PC-3 (cell line): Measurements from ENCODE around the gene GPX5.

Experiments
- EZH2 ChIP-seq: fragments of 300-600 bp; sonication (generic); IDR thresholded peaks from one replicate; pipeline ENCODE4 v1.6.1; 2017; ENCODE audit warnings: antibody characterized with exemption, mild to moderate bottlenecking, low read length; ENCODE audit not compliant: unreplicated experiment
- EZH2phosphoT487 ChIP-seq: fragments of 300-600 bp; sonication (generic); IDR thresholded peaks from 2 replicates; pipeline ENCODE4 v1.6.1; 2018; ENCODE audit warnings: mild to moderate bottlenecking, antibody characterized with exemption, low read length, borderline replicate concordance
- TF ChIP-seq, protein P1 (sequence below): fragments of 300-600 bp; sonication (generic); conservative IDR thresholded peaks from 2 replicates; pipeline ENCODE4 v1.5.1; 2017; ENCODE audit warnings: antibody characterized with exemption, low read depth, mild to moderate bottlenecking, low read length

GRCh38 chr6:28583463-28583862 is 57.8 kb downstream of the GPX5 start:
- TF ChIP-seq, protein P1, sequence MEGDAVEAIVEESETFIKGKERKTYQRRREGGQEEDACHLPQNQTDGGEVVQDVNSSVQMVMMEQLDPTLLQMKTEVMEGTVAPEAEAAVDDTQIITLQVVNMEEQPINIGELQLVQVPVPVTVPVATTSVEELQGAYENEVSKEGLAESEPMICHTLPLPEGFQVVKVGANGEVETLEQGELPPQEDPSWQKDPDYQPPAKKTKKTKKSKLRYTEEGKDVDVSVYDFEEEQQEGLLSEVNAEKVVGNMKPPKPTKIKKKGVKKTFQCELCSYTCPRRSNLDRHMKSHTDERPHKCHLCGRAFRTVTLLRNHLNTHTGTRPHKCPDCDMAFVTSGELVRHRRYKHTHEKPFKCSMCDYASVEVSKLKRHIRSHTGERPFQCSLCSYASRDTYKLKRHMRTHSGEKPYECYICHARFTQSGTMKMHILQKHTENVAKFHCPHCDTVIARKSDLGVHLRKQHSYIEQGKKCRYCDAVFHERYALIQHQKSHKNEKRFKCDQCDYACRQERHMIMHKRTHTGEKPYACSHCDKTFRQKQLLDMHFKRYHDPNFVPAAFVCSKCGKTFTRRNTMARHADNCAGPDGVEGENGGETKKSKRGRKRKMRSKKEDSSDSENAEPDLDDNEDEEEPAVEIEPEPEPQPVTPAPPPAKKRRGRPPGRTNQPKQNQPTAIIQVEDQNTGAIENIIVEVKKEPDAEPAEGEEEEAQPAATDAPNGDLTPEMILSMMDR, result no peak
- TF ChIP-seq EZH2, result no peak
- TF ChIP-seq EZH2phosphoT487, result no peak
